Uterus (tissue), 2 donors: Measurements from ENCODE around the gene UBE2N.

ENCODE experiments used
- CTCF ChIP-seq, 4 experiments: fragments of 200-600 bp in 2 of 4; fragments of 450-650 bp in 2 of 4; sonication (generic) in 2 of 4; IDR thresholded peaks; one replicate each; pipeline ENCODE4 v1.5.1; 2016 to 2019; ENCODE audit warnings: antibody characterized with exemption in 4 of 4, mild to moderate bottlenecking in 2 of 4, moderate library complexity in 1 of 4
- POLR2A ChIP-seq, 2 donors: fragments of 450-650 bp; IDR thresholded peaks; one replicate each; pipeline ENCODE4 v1.6.1; 2016; ENCODE audit warnings: antibody characterized with exemption in 2 of 2, mild to moderate bottlenecking in 1 of 2, moderate library complexity in 1 of 2

GRCh38 chr12:93403988-93404803 is 37.6 kb downstream of the UBE2N start:
- TF ChIP-seq CTCF (IDR thresholded peaks at IDR 0.05) (no peak), POLR2A (IDR thresholded peaks at IDR 0.05) (no peak)
